A549 (cell line): ENCODE measurements around the gene SLC35F4. TPM values are rescaled to one million over a fixed set of nuclear protein-coding genes. Genes with fewer than 3 reads are reported as not detected.

Experiments
- ATAC-seq, 2 experiments: fragments of 200-7000 bp in 1 of 2; fragments of >200 bp in 1 of 2; cut with Nextera tagmentation in 1 of 2; cut with Tn5 transposase in 1 of 2; 3 replicates each; pipeline versions ENCODE4 v1.8.0 to v1.9.1; 2018 to 2020; ENCODE audit warnings: mild to moderate bottlenecking in 1 of 2, moderate library complexity in 1 of 2
- CTCF ChIA-PET: fragments of 300-600 bp; sonication (Branson Sonifier 250); formaldehyde crosslinking; extraction: SDS; loops from one replicate; lab custom pipeline; 2021; ENCODE audit warnings: antibody characterized with exemption, inconsistent platforms; lab: Yijun Ruan, JAX
- POLR2A ChIA-PET: fragments of 350-600 bp; formaldehyde crosslinking; extraction: SDS; loops from one replicate; lab custom pipeline; 2021; ENCODE audit warnings: antibody characterized with exemption, inconsistent platforms; lab: Yijun Ruan, JAX
- DNase-seq, 2 experiments: peaks; one replicate each; pipeline versions ENCODE4 v3.0.0 to v3.0.0-alpha.2; 2011 to 2016; ENCODE audit warnings: low read depth in 1 of 2, low spot score in 1 of 2
- FAIRE-seq: peaks from 2 replicates; lab custom pipeline; 2011; peaks lifted over from hg19 to GRCh38; lab: Jason Lieb, UNC
- H3K27ac ChIP-seq, 2 experiments: fragments of >200 bp; sonication (Bioruptor Twin); formaldehyde crosslinking; 3 replicates each; pipeline ENCODE4 v1.5.1; 2016 to 2017
- H3K4me1 ChIP-seq: fragments of >200 bp; sonication (Bioruptor Twin); formaldehyde crosslinking; 3 replicates; pipeline ENCODE4 v1.6.1; 2016
- H3K4me2 ChIP-seq: fragments of >200 bp; sonication (Bioruptor Twin); formaldehyde crosslinking; 3 replicates; pipeline ENCODE4 v1.6.1; 2016
- H3K4me3 ChIP-seq: fragments of >200 bp; sonication (Bioruptor Twin); formaldehyde crosslinking; 3 replicates; pipeline ENCODE4 v1.5.1; 2016
- H3K9me3 ChIP-seq: fragments of >200 bp; sonication (Bioruptor Twin); formaldehyde crosslinking; 3 replicates; pipeline ENCODE4 v1.6.1; 2016
- ATOH8 ChIP-seq: fragments of 250-450 bp; sonication (Bioruptor Pico); IDR thresholded peaks from 2 replicates; pipeline ENCODE4 v1.5.0; 2020; ENCODE audit warnings: low read depth, mild to moderate bottlenecking, moderate library complexity
- BCL3 ChIP-seq: fragments of >200 bp; sonication (Bioruptor Twin); formaldehyde crosslinking; IDR thresholded peaks from 3 replicates; pipeline ENCODE4 v1.6.1; 2016
- CTCF ChIP-seq: fragments of >200 bp; sonication (Bioruptor Twin); formaldehyde crosslinking; IDR thresholded peaks from 3 replicates; pipeline ENCODE4 v1.5.1; 2016
- ELK1 ChIP-seq: fragments of 150-350 bp; IDR thresholded peaks from 2 replicates; pipeline ENCODE4 v1.6.1; 2014; ENCODE audit warnings: low read depth, mild to moderate bottlenecking, low read length
- HDAC2 ChIP-seq: fragments of 200-600 bp; sonication (generic); IDR thresholded peaks from 2 replicates; pipeline ENCODE4 v1.6.1; 2016
- HMGXB4 ChIP-seq: fragments of 250-450 bp; sonication (Bioruptor Pico); IDR thresholded peaks from 2 replicates; pipeline ENCODE4 v1.5.0; 2021; ENCODE audit warnings: mild to moderate bottlenecking, moderate library complexity, borderline replicate concordance
- HOXB5 ChIP-seq: fragments of 250-450 bp; sonication (Bioruptor Pico); IDR thresholded peaks from 2 replicates; pipeline ENCODE4 v1.5.0; 2020; ENCODE audit warnings: mild to moderate bottlenecking, moderate library complexity
- JUN ChIP-seq, 2 experiments: fragments of >200 bp; sonication (Bioruptor Twin); formaldehyde crosslinking; IDR thresholded peaks; 2 replicates in 1 of 2; 3 replicates in 1 of 2; pipeline ENCODE4 v1.6.1; 2016 to 2017
- KDM5A ChIP-seq: fragments of 200-600 bp; sonication (generic); IDR thresholded peaks from 2 replicates; pipeline ENCODE4 v1.6.1; 2016; ENCODE audit warnings: antibody characterized with exemption, mild to moderate bottlenecking
- MAFK ChIP-seq: fragments of 450-650 bp; IDR thresholded peaks from 2 replicates; pipeline ENCODE4 v1.6.1; 2014; ENCODE audit not compliant: partially characterized antibody
- NR3C1 ChIP-seq: fragments of >200 bp; sonication (Bioruptor Twin); formaldehyde crosslinking; IDR thresholded peaks from 3 replicates; pipeline ENCODE4 v1.6.1; 2017
- PBX3 ChIP-seq: IDR thresholded peaks from 2 replicates; pipeline ENCODE4 v1.6.1; 2012
- PHF8 ChIP-seq: fragments of 200-600 bp; sonication (generic); IDR thresholded peaks from 2 replicates; pipeline ENCODE4 v1.6.1; 2016; ENCODE audit warnings: low read depth, mild to moderate bottlenecking, antibody characterized with exemption, moderate library complexity, borderline replicate concordance
- SREBF2 ChIP-seq: fragments of 450-650 bp; IDR thresholded peaks from 2 replicates; pipeline ENCODE4 v1.6.1; 2014; ENCODE audit warnings: mild to moderate bottlenecking, moderate library complexity
- TFCP2L1 ChIP-seq: fragments of 250-450 bp; sonication (Bioruptor Pico); IDR thresholded peaks from 2 replicates; pipeline ENCODE4 v1.5.0; 2021; ENCODE audit warnings: mild to moderate bottlenecking
- ZC3H11A ChIP-seq: fragments of 450-650 bp; IDR thresholded peaks from 2 replicates; pipeline ENCODE4 v1.6.1; 2014; ENCODE audit warnings: antibody characterized with exemption, mild to moderate bottlenecking
- ZSCAN20 ChIP-seq: fragments of 250-450 bp; sonication (Bioruptor Pico); IDR thresholded peaks from 2 replicates; pipeline ENCODE4 v1.8.0; 2022; ENCODE audit warnings: mild to moderate bottlenecking, moderate library complexity
- WGBS: methylation state at CpG from one replicate; pipeline ENCODE4 v1.1.6; 2017; ENCODE audit errors: missing lambda C conversion rate; 5-methylcytosine and 5-hydroxymethylcytosine counted together
- polyA plus RNA-seq, 4 experiments: library from polyadenylated mRNA; depleted of rRNA in 3 of 4; stranded (reverse); fragments of >200 nt; fragmentation: RNase III in 1 of 4; extraction: RNeasy Plus Mini Kit Qiagen cat#74134 plus additional on column Dnase treatment in 1 of 4; gene quantifications; 2 replicates in 3 of 4; 3 replicates in 1 of 4; pipeline ENCODE4 v1.2.3, GENCODE V29; 2011 to 2017

SLC35F4 gene
- polyA plus RNA-seq, 2 of the 4 experiments (the other 2 are of a cell fraction): not detected

GRCh38 chr14:57729208-57730187 is 136.4 kb downstream of the SLC35F4 start:
- TF ChIP-seq CTCF: no peak
- no peak for TF ChIP-seq NR3C1
- no peak for TF ChIP-seq ZSCAN20
- TF ChIP-seq JUN (IDR thresholded peaks at IDR 0.05): no peak
- no peak for TF ChIP-seq MAFK
- TF ChIP-seq SREBF2: no peak
- TF ChIP-seq HOXB5: no peak
- TF ChIP-seq ZC3H11A: no peak
- no peak for TF ChIP-seq ATOH8 (CRISPR knock-in tag)
- TF ChIP-seq PBX3: no peak
- no peak for TF ChIP-seq HMGXB4
- TF ChIP-seq PHF8: no peak
- no peak for TF ChIP-seq HDAC2
- no peak for TF ChIP-seq ELK1
- no peak for TF ChIP-seq BCL3
- TF ChIP-seq KDM5A: no peak
- no peak for TF ChIP-seq TFCP2L1 (CRISPR knock-in tag)
- TF ChIP-seq, all 56 proteins: peak for 0
- Histone ChIP-seq H3K4me2 (no peak overlapping the region), H3K4me1 (peaks cover 3% of the 10 kb centered on the region; the same call in 2 of the 3 replicates), H3K9me3 (no peaks in the 10 kb centered on the region), H3K27ac (no peak overlapping the region), H3K4me3 (no peak overlapping the region)
- ChIA-PET POLR2A (no interaction called here), CTCF (interaction anchor here (0.6 to 1.0 kb wide), 3 partner anchors 14 to 136 kb away, joined by 3 to 5 read pairs (median 3); no protein-coding TSS in a partner anchor)
- ATAC-seq: 0 out of 6 replicates have a peak, but pooled peaks of 1 of the 2 experiments have one; percentile 30
- 20% methylated on average over 5 of the region's 5 CpGs for WGBS
- no peak for FAIRE-seq
- DNase-seq: no peak
